Stromal cell of bone marrow (primary cell): ENCODE data around the gene SENP2.
"Not testable (repeated sequence)": the region's sequence is repeated elsewhere in the genome, so short reads cannot be mapped to it uniquely, and the experiment has no call there.

Experiments
- DNase-seq: peaks from one replicate; pipeline ENCODE4 v3.0.0-alpha.2; 2012; ENCODE audit warnings: low read depth

SENP2 gene

DNA sequence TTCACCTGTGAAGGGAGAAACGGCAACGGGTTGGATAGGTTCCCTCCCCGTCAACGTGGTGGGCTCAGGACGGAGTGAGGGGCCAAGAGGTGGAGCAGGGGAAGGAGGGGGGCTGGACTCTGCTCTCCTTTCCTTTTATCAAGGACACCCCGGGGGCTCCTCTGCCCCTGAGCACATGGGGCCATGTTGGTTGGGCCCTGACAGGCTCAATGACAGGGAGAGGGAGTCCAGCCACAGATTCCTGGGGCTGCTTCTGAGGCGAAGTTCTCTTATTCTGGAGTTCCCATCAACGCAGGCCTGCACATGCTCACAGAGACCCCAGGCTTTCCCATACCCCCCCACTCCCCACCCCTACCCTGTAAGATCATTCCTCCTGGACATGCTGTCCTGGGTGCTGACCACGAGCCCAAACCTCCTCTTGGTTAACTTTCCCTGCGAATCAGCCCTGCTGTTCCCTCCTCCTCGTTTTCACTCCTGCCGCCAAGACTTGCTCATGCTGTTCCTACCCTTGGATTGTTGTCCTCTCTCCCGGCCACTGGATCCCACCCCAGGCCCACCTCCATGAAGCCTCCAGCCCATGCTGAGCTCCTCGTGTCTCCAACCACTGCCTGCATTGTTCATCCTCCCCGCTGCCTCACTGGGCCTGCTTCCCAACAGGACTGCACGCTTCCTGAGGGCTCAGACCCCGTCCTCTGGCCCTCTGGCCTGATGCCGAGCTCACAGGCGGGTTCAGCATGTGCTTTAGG is 61.2 kb downstream of the SENP2 start:
- DNase-seq, result no peak

DNA sequence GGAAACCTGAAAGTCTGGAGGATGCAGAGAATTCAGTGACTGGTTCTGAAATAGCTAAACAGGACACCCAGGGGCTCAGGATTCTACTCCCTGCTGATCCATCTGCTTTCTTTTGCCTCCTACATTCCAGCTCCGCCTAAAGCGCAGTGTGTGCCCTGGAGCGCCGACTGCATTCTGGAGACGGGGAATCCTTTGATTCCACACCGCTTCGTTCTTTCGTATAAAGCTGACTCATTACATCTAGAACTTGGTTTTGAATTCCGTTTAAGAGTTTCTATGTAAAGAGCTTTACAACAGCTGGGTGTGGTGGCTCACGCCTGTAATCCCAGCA is 61.8 kb downstream of the SENP2 start:
- no peak for DNase-seq

DNA sequence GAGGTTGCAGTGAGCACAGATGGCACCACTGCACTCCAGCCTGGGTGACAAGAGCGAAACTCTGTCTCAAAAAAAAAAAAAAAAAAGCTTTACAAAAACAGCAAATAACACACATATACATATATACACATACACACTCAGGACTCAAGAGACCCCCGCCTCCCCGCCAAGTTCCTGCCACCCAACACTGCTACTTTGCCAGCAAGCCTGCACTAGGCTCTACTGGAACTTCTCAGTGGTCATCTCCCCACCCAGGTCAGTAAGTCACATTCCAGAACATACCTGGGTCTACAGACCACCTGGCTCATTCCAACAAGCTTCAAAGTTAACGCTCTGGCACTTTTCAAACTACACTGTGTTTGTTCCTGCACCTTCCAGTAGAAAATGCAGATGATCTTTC is 62.3 kb downstream of the SENP2 start:
- DNase-seq, result no peak

DNA sequence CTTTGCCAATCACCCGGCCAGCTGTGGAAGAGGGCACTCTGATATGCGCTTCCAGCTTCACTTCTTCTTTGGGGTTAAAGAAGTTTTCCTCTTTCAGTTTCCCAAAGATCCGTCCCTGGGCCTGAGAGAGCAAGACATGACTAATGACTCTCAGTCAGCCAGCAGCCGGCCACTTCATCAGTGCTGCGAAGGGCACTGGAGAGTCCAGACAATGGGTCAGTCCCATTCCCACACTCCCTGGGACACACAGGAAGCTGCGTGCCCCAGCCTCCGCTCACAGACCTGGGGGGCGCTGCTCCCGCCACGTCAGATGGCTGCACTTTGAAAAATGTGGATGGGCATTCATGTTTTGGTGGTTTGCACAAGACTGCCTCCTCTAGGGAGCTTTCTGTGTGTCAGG is 63.3 kb downstream of the SENP2 start:
- DNase-seq, result peak; percentile 8

DNA sequence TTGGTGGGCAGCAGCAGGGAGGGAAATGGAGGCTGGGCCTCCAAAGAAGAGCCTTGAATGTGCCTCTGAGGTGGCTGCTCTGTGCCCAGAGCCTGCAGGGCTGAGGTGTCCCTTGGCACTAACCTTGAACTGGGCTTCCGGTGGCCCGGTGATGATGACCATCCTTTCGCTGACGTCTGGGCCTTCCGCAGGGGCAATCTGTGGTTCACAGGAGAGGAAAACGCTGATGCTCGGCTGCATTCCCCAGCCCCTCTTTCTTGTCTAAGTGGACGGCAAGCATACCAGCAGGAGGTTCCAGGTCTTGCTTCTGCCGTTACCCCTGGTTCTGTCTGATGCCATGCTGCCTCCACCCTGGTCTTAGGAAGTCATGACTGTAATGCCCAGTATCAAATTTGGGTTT is 65.9 kb downstream of the SENP2 start:
- no peak for DNase-seq

DNA sequence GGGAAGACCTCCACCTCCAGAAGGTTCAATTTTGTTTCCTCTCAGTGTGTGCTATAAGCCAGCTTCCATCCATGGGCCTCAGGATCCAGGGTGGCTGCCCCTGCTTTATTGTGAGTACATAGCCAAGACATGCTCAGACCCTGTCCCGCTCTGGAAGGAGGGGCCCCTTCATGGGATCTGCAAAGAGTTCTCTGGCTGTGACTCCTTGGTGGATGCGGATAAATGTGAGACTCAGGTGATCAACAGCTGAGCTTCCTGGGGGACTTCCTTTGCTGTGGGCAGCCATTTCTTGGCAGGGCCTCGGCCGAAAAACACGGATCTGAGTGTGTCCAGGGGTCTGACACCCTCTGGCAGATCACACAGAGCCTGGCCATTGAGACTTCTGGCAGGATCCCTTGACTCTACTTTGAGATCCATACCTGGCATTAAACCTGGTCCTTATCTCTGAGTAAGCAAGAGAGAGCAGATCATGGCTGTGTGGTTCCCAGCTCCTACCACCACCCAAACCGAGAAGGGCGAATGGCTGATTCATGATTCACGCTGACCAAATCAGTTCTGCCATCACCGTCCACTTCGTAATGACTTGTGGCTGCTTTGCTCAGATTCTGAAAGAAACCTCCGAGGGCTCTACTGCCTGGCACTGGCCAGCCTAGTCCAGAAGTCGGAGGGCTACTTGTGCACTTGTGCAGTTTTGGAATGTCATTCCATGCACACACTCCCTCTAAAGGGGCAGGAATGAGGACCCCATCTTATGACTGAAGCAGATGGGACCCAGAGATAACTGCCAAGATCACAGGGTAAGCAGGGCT is 68.1 kb downstream of the SENP2 start:
- DNase-seq, result no peak

DNA sequence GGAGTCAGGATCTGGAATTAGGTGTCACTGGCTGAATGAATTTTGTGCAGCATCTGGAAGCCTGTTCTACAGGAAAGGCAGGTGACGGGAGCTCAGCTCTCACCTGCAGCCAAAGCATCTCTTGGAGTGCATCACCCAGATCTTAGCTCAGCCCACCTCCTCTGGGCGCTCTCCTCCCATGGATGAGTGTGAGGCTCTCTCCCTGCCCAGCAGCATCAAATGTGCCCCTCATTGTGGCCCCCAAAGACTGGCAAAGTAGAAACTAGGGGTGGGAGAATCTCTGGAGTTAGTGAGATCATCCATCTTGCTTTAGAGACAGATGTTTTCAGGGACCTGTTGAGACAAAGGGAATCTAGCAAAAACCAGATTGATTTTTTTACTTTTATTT is 68.7 kb downstream of the SENP2 start:
- DNase-seq, result no peak

DNA sequence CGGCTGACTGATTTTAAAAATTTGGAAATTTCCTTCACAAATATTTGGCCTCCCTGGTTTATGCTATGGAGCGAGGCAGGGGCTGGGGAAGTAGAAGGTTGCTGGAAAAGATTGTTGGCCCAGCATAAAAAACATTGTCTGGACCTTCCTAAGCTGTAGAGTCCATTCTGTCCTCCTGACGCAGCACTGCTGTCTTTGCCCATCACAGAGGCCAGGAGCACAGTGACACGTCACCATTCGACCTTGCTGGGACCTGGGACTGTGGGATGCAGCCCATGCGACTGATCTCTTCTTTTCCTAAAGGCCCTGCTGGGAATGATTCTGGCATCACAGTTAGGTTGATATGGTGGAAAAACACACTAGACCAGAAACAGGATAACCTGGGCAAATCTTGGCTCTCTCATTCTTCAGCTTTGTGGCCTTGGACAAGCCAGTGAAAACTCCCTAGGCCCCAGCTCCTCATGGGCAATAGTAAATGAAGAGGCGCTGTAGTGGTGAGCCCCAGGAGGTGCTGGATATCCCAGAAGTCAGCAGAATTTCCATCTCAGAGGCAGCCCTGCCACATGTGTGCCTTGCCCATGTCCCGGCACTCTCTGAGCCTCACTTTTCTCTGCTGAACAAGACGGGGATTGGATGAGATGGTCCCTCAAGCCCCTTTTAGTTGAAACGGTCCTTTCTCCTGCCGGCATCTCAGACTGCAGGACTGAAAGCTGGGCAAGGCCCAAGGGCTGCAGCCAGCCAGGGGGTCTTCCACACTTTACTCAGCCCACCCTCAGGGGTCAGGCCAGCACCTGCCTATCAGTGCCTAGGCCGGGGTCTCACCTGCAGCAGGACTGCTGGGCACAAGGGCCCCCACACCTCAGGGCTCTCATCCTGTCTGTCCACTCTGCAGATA is 69.6 kb downstream of the SENP2 start:
- DNase-seq, result no peak

DNA sequence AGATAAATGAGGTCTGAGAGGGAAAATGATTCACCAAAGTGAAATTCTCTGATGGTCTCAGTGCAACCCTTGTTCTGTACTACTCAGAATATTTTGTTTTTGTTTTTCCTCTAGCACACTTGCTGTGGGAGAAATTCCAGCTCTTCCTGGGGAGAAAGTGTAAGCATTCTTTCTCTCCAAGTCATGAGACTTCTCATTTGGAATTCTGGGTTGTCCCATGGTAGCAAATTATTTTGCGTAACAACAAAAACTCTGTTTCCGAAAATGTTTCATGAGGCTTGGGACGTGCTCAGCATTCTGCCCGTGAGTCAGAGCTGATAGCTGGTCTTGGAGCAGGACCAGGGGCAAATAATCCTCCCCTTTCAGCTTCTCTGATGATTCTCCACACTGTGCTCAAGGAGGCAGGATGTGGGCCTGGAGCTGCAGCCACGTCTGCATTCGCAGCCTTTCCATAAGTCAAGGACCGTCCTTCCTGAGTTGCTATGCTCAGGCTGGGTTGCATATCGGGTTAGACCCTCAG is 70.3 kb downstream of the SENP2 start:
- peak; percentile 99 for DNase-seq

DNA sequence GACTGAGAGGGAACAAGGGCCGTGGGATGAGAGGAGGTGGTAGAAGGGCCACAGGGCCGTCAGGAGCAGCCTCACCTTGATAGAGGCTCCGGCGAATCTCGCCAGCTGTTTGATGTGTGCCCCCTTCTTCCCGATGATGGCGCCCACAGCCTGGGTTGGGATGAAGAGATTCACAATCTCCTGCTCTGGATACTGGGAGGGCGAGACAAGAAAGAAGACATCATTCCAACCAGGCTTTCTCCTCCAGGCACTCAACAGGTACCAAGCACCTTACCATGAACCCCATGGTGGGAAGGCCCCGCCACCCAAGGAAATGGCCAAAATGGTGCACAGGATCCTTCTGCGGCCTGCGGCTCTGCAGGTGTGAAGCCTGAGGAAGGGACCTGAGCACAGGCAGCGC is 71.1 kb downstream of the SENP2 start:
- DNase-seq, result no peak

DNA sequence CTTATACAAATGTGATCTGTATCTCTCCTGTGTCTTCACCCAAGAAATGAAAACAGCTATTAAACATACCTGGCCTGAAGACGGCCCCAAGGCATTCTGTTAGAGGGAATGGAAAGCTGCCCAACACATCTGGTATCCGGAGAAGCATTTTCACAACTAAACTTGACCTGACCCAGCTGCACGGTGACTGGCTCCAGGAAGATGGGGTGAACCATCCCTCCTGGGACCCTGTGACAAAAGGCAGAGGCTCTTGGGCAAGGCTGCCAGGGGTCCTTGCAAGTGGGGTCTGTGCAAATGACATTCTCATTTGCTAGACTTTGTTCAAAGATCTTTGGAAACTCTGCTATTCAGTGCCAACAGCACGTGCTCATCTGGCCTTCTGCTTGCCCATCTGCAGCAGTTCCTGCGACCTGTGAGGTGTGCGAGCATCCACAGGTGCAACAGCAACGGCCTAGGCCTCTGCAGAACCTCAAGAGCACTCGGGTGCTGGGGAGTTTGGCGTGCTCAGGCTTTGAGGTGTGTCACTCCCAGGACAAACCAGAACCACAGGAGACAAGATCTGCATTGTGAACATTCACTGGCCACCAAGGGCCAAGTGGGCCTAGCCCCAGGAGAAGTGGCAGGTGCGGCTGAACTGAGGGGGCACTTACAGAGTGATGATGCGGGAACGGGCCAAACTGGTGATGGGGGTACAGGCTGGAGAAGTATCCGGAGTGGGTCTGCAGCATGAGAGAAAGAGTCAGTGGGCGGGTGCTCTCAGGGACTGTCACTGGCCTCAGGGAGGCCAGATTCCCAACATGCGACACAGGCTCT is 71.8 kb downstream of the SENP2 start:
- no peak for DNase-seq

DNA sequence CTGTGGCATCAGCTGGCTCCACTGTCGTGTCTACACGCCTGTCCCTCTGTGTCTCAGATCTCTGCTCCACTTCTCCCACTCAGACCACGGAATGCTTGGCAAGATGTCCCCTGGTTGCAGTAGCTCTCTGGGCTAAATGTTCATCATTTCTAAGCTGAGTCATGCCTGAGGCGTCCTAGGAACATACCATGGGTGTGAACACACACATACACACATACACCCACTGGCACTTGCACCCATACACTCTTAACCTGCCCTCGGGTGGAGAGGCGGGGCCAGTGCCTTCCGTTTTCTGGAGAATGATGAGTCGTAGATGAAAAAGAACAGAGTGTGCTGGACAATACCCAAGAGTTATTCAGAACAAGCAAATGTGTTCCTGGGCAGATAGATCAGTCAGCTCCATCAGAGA is 72.4 kb downstream of the SENP2 start:
- peak; percentile 94 for DNase-seq

DNA sequence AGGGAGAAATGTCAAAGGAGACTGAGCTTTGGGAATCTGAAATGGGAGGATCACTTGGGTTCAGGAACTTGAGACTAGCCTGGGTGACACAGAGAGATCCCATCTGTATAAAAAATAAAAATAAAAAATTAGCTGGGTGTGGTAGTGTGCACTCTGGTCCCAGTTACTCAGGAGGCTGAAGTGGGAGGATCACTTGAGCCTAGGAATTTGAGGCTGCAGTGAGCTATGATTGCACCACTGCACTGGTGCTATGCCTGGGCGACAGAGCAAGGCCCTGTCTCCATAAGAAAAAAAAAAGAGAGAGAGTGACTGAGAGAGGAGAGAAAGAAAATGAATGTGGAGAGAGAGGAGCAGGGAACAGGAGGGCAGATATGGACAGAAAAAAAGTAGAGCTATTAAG is 72.8 kb downstream of the SENP2 start:
- DNase-seq, result no peak

DNA sequence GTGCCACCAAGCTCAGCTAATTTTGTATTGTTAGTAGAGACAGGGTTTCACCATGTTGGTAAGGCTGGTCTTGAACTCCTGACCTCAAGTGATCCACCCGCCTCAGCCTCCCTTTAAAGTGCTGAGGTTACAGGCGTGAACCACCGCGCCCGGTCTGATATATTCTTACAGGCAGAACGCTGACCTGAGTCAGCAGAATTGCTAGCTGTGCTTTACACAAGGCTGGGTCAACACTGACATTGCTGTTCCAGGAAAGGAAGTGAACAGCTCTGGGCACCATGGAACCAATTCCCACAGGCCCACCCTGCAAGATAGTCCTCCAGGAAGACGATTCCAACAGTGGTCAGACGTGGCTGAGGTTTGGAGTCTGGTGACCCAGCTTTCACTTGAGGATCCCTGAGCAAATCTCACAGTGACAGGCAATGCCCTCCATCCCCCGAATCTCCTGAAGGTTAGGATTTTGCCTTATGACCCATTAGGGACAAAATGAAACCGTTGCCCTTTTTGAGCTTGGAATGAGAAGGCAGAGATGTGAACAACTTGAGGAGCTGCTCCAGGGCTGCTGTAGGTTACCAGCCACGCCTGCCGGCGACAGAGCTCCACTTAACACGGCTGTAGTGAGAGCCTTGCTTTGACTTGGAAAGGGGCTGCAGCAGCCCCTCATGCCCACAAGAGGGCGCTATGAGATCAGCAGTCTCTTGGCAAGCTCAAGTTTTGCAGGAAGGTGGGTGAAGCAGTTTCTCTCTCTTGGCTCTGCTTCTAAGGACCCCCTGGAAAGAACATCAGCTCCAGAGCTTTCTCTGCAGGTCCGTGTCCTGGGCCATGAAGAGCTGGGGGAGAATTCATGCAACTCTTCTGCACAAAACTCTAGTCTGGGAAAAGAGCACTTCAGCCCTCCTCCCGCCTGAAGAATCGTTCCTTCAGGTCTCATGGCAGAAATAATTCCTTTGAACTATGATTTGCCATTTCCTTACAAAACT is 74.1 kb downstream of the SENP2 start:
- DNase-seq, result peak; percentile 63

DNA sequence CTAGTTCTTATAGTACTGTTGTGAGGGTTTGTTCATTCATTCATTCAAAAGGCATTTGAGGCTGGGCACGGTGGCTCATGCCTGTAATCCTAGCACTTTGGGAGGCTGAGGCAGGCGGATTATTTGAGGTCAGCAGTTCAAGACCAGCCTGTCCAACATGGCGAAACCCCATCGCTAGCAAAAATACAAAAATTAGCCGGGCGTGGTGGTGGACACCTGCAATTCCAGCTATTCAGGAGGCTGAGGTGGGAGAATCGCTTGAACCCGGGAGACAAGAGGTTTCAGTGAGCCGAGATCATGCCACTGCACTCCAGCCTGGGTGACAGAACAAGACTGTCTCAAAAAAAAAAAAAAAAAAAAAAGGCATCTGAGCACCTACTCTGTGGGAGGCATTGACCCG is 75.2 kb downstream of the SENP2 start:
- DNase-seq, result not testable (repeated sequence)

DNA sequence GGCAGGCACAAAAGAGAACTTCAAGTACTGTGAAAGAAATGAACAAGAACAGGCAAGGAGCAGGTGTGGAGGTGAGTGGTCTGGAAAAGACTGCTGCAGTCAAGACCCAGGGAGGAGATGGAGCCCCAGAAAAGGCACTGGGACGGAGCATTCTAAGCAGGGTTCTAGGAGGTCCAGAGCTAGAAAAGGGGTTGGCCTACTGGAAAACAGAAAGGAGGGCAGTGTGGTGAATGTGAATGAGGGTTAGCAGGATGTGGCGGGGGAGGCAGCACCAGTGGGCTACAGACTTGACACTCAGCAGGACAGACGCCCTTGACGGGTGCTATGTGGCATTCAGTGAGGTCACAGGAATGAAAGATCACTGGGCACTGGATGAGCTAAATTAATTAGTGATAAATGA is 75.7 kb downstream of the SENP2 start:
- DNase-seq, result no peak

DNA sequence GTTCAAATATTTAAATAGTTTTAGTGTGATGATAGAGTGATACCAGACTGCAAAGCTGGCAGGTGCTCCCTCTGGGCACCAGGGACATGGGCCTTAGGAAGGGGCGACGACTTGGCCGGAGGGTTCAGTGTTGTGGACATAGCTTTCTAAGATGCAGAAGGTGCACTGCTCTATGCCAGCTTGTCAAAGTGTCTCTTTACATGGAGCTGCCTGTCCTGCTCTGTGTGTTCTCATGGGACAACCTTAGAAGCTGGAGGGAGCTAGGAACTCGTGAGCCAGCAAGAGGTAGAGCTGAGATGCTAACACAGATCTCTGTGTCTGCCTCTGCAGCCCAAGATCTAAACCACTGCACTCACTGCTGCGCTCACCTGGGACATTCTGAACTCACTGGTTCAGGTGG is 77.8 kb downstream of the SENP2 start:
- no peak for DNase-seq

DNA sequence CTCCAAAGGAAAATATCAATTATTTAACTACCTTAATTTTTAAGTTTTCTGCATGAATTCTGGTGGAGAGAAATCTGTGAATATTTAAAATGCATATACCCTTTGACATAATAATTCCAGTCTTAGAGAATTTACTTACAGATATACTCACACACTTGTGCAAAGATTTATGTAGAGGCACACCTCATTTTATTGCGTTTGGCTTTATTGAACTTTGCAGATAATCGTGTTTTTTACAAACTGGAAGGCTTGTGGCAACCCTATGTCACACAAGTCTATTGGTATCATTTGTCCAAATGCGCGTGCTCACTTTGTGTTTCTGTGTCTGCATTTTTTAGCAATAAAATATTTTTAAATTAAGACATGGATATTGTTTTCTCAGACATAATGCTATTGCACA is 81.5 kb downstream of the SENP2 start:
- DNase-seq, result no peak

DNA sequence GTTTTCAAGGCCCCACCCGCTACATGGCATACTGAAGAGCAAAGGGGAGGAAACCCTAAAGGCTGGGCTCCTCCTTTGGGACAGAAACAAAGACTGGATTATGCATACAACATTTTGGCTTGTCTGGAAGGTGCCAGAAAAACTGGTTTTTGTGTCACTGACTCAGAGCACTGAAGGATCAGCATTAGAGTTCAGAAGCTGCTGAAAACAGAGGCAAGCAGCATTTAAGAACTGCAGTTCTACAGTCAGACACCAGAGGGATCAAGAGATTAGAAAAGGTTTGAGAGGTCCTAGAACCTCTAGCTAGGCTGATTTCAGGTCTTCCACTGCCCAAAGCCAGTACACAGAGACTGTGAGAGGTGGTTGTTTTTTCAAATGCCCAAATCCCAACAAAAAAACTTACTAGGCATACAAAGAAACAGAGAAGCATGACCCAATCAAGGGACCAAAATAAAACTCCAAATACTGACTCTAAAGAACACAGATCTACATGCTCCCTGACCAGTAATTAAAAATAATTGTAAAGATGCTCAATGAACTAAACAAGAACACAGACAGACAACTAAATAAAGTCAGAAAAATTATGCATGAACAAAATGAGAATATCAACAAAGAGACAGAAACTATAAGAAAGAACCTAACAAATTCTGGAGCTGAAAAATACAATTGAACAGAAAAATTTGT is 91.2 kb downstream of the SENP2 start:
- peak; percentile 78 for DNase-seq

DNA sequence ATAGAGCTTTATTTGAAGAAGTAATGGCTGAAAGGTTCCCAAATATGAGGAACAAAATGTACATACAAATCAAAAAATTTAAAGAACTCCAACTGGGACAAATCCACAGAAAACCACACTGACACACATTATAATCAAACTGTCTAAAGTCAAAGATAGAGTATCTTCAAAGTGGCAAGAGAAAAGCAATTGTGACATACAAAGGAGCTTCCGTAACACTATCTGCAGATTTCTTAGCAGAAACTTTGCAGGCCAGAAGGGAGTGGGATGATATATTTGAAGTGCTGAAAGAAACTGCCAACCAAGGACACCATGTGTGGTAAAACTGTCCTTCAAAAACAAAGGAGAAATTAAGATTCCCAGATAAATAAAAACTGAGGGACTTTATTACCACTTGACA is 91.9 kb downstream of the SENP2 start:
- DNase-seq, result no peak
